Activated CD8-positive, alpha-beta T cell treated with anti-CD3 and anti-CD28 coated beads for 36 hours (primary cell): ENCODE results near the gene ADAMTSL3. TPM values are rescaled to one million over a fixed set of nuclear protein-coding genes. Genes with fewer than 3 reads are reported as not detected.

Experiments
- ATAC-seq: fragments of 200-7000 bp; cut with Tn5 transposase; one replicate; pipeline ENCODE4 v1.10.0; 2021; ENCODE audit warnings: mild to moderate bottlenecking, moderate library complexity
- CTCF ChIA-PET: fragments of 350-600 bp; sonication (Branson Sonifier 250); formaldehyde crosslinking; loops from one replicate; lab custom pipeline; 2021; ENCODE audit warnings: antibody characterized with exemption; lab: Charles Lee
- POLR2A ChIA-PET: fragments of 350-600 bp; sonication (Branson Sonifier 250); formaldehyde crosslinking; loops from one replicate; lab custom pipeline; 2021; ENCODE audit warnings: antibody characterized with exemption; lab: Charles Lee
- DNase-seq: peaks from one replicate; pipeline ENCODE4 v3.0.0-alpha.2; 2020
- H3K27ac Mint-ChIP-seq: one replicate; pipeline ENCODE4 v1.8.0; 2021; ENCODE audit warnings: mild to moderate bottlenecking, mixed read lengths
- H3K27me3 Mint-ChIP-seq: one replicate; pipeline ENCODE4 v1.8.0; 2021; ENCODE audit warnings: mixed read lengths
- H3K36me3 Mint-ChIP-seq: one replicate; pipeline ENCODE4 v1.8.0; 2021; ENCODE audit warnings: low read depth, mixed read lengths
- H3K4me1 Mint-ChIP-seq: one replicate; pipeline ENCODE4 v1.8.0; 2021; ENCODE audit warnings: low read depth, mixed read lengths
- H3K4me3 Mint-ChIP-seq: one replicate; pipeline ENCODE4 v1.8.0; 2021; ENCODE audit warnings: mild to moderate bottlenecking, moderate library complexity, mixed read lengths
- H3K9me3 Mint-ChIP-seq: one replicate; pipeline ENCODE4 v1.8.0; 2021; ENCODE audit warnings: mixed read lengths
- intact Hi-C: fragments of 100-400 bp; cut with micrococcal nuclease; formaldehyde crosslinking; loops from one replicate; pipeline ENCODE4 v1.10.0; 2022
- total RNA-seq, 2 experiments: library from RNA; stranded (reverse); gene quantifications; one replicate each; pipeline ENCODE4 v1.2.3, GENCODE V29; 2021
- TF ChIP-seq, protein P1 (sequence below): fragments of 200-600 bp; IDR thresholded peaks from one replicate; pipeline ENCODE4 v1.8.0; 2022; ENCODE audit warnings: antibody characterized with exemption, mild to moderate bottlenecking

The ADAMTSL3 gene
- total RNA-seq, 2 experiments from 2014 or later = not detected

GRCh38 chr15:83685916-83686332, 32.0 kb downstream of the ADAMTSL3 start:
- Mint-ChIP-seq H3K9me3 (no peaks in the 10 kb centered on the region), H3K27me3 (peaks cover 10% of the 10 kb centered on the region), H3K36me3 (no peaks in the 10 kb centered on the region), H3K4me3 (no peak overlapping the region), H3K27ac (no peak overlapping the region), H3K4me1 (no peaks in the 10 kb centered on the region)
- intact Hi-C loops = no loop called here
- CTCF ChIA-PET = no interaction called here
- ATAC-seq (no peak), DNase-seq (no peak)
- TF ChIP-seq, protein P1, sequence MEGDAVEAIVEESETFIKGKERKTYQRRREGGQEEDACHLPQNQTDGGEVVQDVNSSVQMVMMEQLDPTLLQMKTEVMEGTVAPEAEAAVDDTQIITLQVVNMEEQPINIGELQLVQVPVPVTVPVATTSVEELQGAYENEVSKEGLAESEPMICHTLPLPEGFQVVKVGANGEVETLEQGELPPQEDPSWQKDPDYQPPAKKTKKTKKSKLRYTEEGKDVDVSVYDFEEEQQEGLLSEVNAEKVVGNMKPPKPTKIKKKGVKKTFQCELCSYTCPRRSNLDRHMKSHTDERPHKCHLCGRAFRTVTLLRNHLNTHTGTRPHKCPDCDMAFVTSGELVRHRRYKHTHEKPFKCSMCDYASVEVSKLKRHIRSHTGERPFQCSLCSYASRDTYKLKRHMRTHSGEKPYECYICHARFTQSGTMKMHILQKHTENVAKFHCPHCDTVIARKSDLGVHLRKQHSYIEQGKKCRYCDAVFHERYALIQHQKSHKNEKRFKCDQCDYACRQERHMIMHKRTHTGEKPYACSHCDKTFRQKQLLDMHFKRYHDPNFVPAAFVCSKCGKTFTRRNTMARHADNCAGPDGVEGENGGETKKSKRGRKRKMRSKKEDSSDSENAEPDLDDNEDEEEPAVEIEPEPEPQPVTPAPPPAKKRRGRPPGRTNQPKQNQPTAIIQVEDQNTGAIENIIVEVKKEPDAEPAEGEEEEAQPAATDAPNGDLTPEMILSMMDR = no peak
- POLR2A ChIA-PET = no interaction called here

GRCh38 chr15:83688201-83688600, 34.3 kb downstream of the ADAMTSL3 start:
- DNase-seq (no peak), ATAC-seq (no peak)
- peaks cover 10% of the 10 kb centered on the region for H3K27me3 Mint-ChIP-seq
- POLR2A ChIA-PET = no interaction called here
- H3K27ac Mint-ChIP-seq = no peak overlapping the region
- intact Hi-C loops = no loop called here
- H3K4me3 Mint-ChIP-seq = no peak overlapping the region
- H3K36me3 Mint-ChIP-seq = no peaks in the 10 kb centered on the region
- no peaks in the 10 kb centered on the region for H3K9me3 Mint-ChIP-seq
- H3K4me1 Mint-ChIP-seq = no peaks in the 10 kb centered on the region
- CTCF ChIA-PET = no interaction called here
- TF ChIP-seq, protein P1 = no peak

- POLR2A ChIA-PET = no interaction called here
- intact Hi-C loops = no loop called here
- CTCF ChIA-PET = no interaction called here
Measured at GRCh38 chr15:83690676-83691075, 36.8 kb downstream of the ADAMTSL3 start.

GRCh38 chr15:83692746-83693581, 39.0 kb downstream of the ADAMTSL3 start:
- no peaks in the 10 kb centered on the region for H3K36me3 Mint-ChIP-seq
- no peaks in the 10 kb centered on the region for H3K9me3 Mint-ChIP-seq
- no peak overlapping the region for H3K4me3 Mint-ChIP-seq
- H3K27me3 Mint-ChIP-seq = peaks cover 5% of the 10 kb centered on the region
- TF ChIP-seq, protein P1 = no peak
- DNase-seq (no peak), ATAC-seq (no peak)
- H3K4me1 Mint-ChIP-seq = no peaks in the 10 kb centered on the region
- intact Hi-C loops = no loop called here
- ChIA-PET POLR2A (no interaction called here), CTCF (no interaction called here)
- no peak overlapping the region for H3K27ac Mint-ChIP-seq

More at GRCh38 chr15:83690676-83691075, 36.8 kb downstream of the ADAMTSL3 start:
- Mint-ChIP-seq H3K4me3 (no peak overlapping the region), H3K27me3 (peaks cover 13% of the 10 kb centered on the region), H3K4me1 (no peaks in the 10 kb centered on the region), H3K36me3 (no peaks in the 10 kb centered on the region), H3K27ac (no peak overlapping the region), H3K9me3 (no peaks in the 10 kb centered on the region)
- TF ChIP-seq, protein P1 = no peak
- ATAC-seq = no peak
- DNase-seq = no peak

DNA sequence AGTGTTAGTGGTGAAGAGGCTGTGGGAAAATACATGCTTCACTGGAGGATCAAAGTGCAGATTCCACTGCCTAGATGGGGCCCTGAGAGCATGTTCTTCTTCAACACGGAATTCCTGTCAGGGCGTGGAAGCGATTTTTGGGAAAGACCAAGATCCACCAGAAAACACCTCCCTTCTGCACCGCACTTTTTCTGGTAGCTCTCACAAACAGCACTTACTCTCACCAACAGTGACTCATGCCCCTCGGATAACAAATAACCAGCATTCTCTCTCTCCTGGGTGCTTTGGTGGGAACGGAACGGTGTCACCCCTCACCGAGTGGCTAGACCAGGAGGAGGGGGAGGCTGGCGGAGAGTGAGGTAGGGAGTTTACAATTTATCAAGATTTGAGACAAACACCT, 40.1 kb downstream of the ADAMTSL3 start:
- no peaks in the 10 kb centered on the region for H3K9me3 Mint-ChIP-seq

More for the DNA sequence above, 40.1 kb downstream of the ADAMTSL3 start:
- TF ChIP-seq, protein P1 = no peak
- intact Hi-C loops = no loop called here
- ChIA-PET CTCF (no interaction called here), POLR2A (no interaction called here)
- ATAC-seq = no peak
- Mint-ChIP-seq H3K4me1 (no peaks in the 10 kb centered on the region), H3K4me3 (no peak overlapping the region), H3K36me3 (no peaks in the 10 kb centered on the region), H3K27ac (no peak overlapping the region), H3K27me3 (peaks cover 7% of the 10 kb centered on the region)
- DNase-seq = no peak
